Loucy (cell line): ENCODE data around the gene FTSJ3.

Experiments
- H2AFZ ChIP-seq: fragments of 200-600 bp; sonication (generic); 2 replicates; pipeline ENCODE4 v1.6.0; 2016; ENCODE audit warnings: antibody characterized with exemption, mild to moderate bottlenecking, low read length, moderate library complexity
- H3F3A ChIP-seq: fragments of 200-600 bp; 2 replicates; pipeline ENCODE4 v1.6.0; 2016; ENCODE audit warnings: antibody characterized with exemption, low read depth, mild to moderate bottlenecking
- H3K27me3 ChIP-seq: fragments of 200-600 bp; sonication (generic); 2 replicates; pipeline ENCODE4 v1.6.1; 2014; ENCODE audit warnings: low read length, mild to moderate bottlenecking; ENCODE audit not compliant: insufficient read depth, poor library complexity, severe bottlenecking
- H3K36me3 ChIP-seq: fragments of 200-600 bp; sonication (generic); 2 replicates; pipeline ENCODE4 v1.6.1; 2016; ENCODE audit warnings: low read length; ENCODE audit not compliant: insufficient read depth
- H3K4me1 ChIP-seq: fragments of 200-600 bp; sonication (generic); 2 replicates; pipeline ENCODE4 v1.5.1; 2014; ENCODE audit warnings: low read length, mild to moderate bottlenecking; ENCODE audit not compliant: insufficient read depth, poor library complexity, severe bottlenecking
- H3K4me2 ChIP-seq: fragments of 200-600 bp; sonication (generic); 2 replicates; pipeline ENCODE4 v1.6.0; 2014; ENCODE audit warnings: antibody characterized with exemption, low read length, low read depth, mild to moderate bottlenecking; ENCODE audit not compliant: poor library complexity, severe bottlenecking
- H3K4me3 ChIP-seq: fragments of 200-600 bp; sonication (generic); 2 replicates; pipeline ENCODE4 v1.5.1; 2014; ENCODE audit warnings: low read length, mild to moderate bottlenecking, mixed read lengths; ENCODE audit not compliant: poor library complexity, severe bottlenecking
- H3K79me2 ChIP-seq: fragments of 200-600 bp; sonication (generic); 2 replicates; pipeline ENCODE4 v1.6.1; 2014; ENCODE audit warnings: low read length; ENCODE audit not compliant: insufficient read depth
- H3K9ac ChIP-seq: fragments of 200-600 bp; sonication (generic); 2 replicates; pipeline ENCODE4 v1.6.0; 2014; ENCODE audit warnings: mild to moderate bottlenecking, low read depth, low read length, moderate library complexity; ENCODE audit not compliant: poor library complexity, severe bottlenecking
- H3K9me2 ChIP-seq: fragments of 200-600 bp; sonication (generic); replicated peaks from 2 replicates; pipeline ENCODE4 v1.6.1; 2016; ENCODE audit warnings: low read depth, low read length, mixed read lengths
- H3K9me3 ChIP-seq: fragments of 200-600 bp; sonication (generic); 2 replicates; pipeline ENCODE4 v1.6.1; 2014; ENCODE audit warnings: mild to moderate bottlenecking, antibody characterized with exemption, low read length, low read depth; ENCODE audit not compliant: insufficient read depth
- H4K20me1 ChIP-seq: fragments of 200-600 bp; sonication (generic); 2 replicates; pipeline ENCODE4 v1.6.0; 2014; ENCODE audit warnings: antibody characterized with exemption, low read length, mild to moderate bottlenecking; ENCODE audit not compliant: insufficient read depth, poor library complexity, severe bottlenecking
- EZH2phosphoT487 ChIP-seq: fragments of 200-600 bp; IDR thresholded peaks from 2 replicates; pipeline ENCODE4 v1.6.1; 2018; ENCODE audit warnings: antibody characterized with exemption, mild to moderate bottlenecking, moderate library complexity, borderline replicate concordance
- TF ChIP-seq, protein P1 (sequence below): fragments of 200-600 bp; sonication (generic); conservative IDR thresholded peaks from 2 replicates; pipeline ENCODE4 v1.5.1; 2014; ENCODE audit warnings: mild to moderate bottlenecking, antibody characterized with exemption, low read length

Gene FTSJ3

DNA sequence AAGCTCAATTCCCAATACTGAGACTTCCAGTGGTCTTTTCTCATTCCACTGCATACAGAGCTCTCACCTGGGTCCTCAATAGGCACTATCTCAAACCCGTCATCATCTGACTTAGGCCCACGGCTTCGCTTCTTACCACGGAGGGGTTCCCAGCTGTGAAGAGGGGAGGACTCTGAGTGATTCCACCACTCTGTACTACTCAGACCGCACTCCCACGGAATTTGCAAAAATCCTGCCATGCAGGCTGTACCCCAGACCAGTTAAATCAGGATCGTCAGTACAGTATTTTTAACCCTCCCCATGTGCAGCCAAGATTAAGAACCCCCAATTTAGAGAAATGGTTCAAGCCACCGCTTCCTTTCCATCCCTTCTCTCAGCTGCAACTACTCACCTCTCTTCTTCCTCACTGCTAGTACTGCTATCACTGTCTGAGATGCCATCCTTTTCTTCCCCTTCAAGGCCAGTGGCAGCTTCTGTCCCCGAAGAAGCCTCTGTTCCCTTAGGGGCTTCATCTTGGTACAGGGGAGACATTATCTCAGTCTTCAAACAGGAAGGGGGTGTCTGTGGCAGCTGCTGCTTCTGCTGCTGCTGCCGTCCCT, 6.4 kb downstream of the FTSJ3 start:
- no peak overlapping the region for H2AFZ ChIP-seq
- no peaks in the 10 kb centered on the region for H3K9me3 ChIP-seq
- H3K27me3 ChIP-seq, result no peaks in the 10 kb centered on the region
- H3K36me3 ChIP-seq, result peaks cover 88% of the 10 kb centered on the region
- H3K9me2 ChIP-seq, result no peaks in the 10 kb centered on the region
- TF ChIP-seq, protein P1, sequence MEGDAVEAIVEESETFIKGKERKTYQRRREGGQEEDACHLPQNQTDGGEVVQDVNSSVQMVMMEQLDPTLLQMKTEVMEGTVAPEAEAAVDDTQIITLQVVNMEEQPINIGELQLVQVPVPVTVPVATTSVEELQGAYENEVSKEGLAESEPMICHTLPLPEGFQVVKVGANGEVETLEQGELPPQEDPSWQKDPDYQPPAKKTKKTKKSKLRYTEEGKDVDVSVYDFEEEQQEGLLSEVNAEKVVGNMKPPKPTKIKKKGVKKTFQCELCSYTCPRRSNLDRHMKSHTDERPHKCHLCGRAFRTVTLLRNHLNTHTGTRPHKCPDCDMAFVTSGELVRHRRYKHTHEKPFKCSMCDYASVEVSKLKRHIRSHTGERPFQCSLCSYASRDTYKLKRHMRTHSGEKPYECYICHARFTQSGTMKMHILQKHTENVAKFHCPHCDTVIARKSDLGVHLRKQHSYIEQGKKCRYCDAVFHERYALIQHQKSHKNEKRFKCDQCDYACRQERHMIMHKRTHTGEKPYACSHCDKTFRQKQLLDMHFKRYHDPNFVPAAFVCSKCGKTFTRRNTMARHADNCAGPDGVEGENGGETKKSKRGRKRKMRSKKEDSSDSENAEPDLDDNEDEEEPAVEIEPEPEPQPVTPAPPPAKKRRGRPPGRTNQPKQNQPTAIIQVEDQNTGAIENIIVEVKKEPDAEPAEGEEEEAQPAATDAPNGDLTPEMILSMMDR, result no peak
- TF ChIP-seq EZH2phosphoT487, result no peak
- peak overlapping the region; percentile 69 for H3K9ac ChIP-seq
- peaks cover 5% of the 10 kb centered on the region for H4K20me1 ChIP-seq
- peaks cover 78% of the 10 kb centered on the region for H3K79me2 ChIP-seq
- H3K4me3 ChIP-seq, result peak overlapping the region; percentile 67
- peak overlapping the region; percentile 76 for H3K4me2 ChIP-seq
- H3K4me1 ChIP-seq, result peaks cover 55% of the 10 kb centered on the region
- peaks cover 11% of the 10 kb centered on the region; the same call in 1 of the 2 replicates for H3F3A ChIP-seq

DNA sequence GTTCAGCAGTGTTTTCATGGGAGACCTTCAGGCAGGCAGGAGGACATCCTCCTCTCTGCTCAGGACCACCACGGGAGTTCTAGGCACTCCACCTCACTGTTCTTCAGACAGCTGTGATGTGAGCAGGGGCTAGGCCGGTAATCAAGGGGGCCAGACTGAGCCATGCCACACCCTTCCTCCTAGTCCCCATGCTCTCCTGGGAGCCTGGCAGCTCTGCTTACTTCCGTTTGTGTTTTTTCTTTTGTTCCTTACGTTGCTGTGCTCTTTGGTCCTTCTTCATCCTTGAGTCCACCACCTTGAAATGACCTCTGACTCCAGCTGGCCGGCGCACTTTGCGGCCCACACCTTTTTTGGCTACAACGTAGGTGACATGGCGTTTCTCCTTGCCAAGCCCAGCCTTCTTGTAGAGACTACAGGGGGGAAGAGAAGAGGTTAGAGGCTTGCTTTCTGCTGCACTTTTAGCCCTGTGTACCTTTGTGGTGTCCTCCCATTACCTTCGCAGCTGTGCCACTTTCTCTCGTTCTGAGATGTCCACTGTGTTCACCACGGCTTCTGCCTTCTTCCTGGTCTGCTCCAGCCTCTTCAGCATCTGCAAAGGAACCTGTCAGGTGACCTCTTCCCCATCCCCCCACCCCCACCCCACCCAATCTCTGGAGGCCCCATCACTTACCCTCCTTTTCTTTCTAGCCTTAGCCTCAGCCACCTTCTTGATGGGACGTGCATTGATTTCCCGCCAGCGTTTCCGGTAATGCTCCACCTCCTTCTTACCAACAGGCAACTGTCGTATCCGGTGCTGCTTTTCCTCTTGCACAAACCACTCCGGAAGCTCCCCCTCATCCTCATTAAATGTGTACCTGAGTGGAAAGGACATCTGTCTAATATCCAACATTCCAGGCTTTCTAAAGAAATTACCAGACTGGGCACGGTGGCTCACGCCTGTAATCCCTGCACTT, 7.6 kb downstream of the FTSJ3 start:
- Histone ChIP-seq H3K4me2 (peak overlapping the region; percentile 76), H2AFZ (no peak overlapping the region), H4K20me1 (no peaks in the 10 kb centered on the region), H3K36me3 (peaks cover 95% of the 10 kb centered on the region), H3F3A (peaks cover 11% of the 10 kb centered on the region; the same call in 1 of the 2 replicates), H3K4me1 (peaks cover 43% of the 10 kb centered on the region), H3K79me2 (peaks cover 66% of the 10 kb centered on the region), H3K4me3 (peak overlapping the region; percentile 67), H3K27me3 (no peaks in the 10 kb centered on the region), H3K9me3 (no peaks in the 10 kb centered on the region), H3K9me2 (no peaks in the 10 kb centered on the region), H3K9ac (peak overlapping the region; percentile 69)
- TF ChIP-seq EZH2phosphoT487, result no peak
- TF ChIP-seq, protein P1, result no peak

DNA sequence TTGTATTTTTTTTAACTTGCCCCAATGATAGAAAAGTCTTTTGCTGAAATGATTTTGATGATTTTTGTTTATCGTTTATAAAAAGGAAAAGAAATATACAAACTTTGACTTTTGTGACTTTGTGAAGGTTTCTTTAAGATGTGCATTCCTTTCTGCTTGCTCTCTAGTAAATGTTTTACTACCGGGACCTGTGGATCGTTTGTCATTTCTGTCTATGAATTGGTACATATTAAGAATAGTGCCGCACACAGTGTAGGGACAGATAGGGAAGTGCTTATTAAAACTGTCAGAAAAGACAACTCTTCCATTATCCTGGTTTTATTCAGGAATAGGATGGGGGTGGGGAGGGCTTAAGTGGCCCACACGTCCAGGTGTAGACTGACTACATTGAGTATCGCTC, 8.3 kb downstream of the FTSJ3 start:
- Histone ChIP-seq H3K79me2 (peaks cover 58% of the 10 kb centered on the region), H4K20me1 (no peaks in the 10 kb centered on the region), H3K9me2 (no peaks in the 10 kb centered on the region), H2AFZ (no peak overlapping the region), H3K4me3 (peak overlapping the region; percentile 67), H3F3A (peaks cover 11% of the 10 kb centered on the region; the same call in 1 of the 2 replicates), H3K36me3 (peaks cover 95% of the 10 kb centered on the region), H3K4me1 (peaks cover 36% of the 10 kb centered on the region), H3K27me3 (no peaks in the 10 kb centered on the region), H3K9ac (peak overlapping the region; percentile 69), H3K9me3 (no peaks in the 10 kb centered on the region), H3K4me2 (peak overlapping the region; percentile 67)
- TF ChIP-seq, protein P1, result no peak
- TF ChIP-seq EZH2phosphoT487, result no peak
